Panc1 (cell line): ENCODE results near the gene PARD3.

Experiments
- POLR2AphosphoS5 ChIP-seq: IDR thresholded peaks from 2 replicates; pipeline ENCODE4 v1.6.1; 2012; ENCODE audit warnings: mild to moderate bottlenecking, low read depth, low read length, moderate library complexity
- SIN3A ChIP-seq: IDR thresholded peaks from 2 replicates; pipeline ENCODE4 v1.6.1; 2012; ENCODE audit warnings: low read depth, mild to moderate bottlenecking, low read length, moderate library complexity, borderline replicate concordance; ENCODE audit not compliant: insufficient read depth
- TF ChIP-seq, protein P1 (sequence below): fragments of 450-650 bp; IDR thresholded peaks from 2 replicates; pipeline ENCODE4 v1.5.1; 2017; ENCODE audit warnings: mild to moderate bottlenecking

DNA sequence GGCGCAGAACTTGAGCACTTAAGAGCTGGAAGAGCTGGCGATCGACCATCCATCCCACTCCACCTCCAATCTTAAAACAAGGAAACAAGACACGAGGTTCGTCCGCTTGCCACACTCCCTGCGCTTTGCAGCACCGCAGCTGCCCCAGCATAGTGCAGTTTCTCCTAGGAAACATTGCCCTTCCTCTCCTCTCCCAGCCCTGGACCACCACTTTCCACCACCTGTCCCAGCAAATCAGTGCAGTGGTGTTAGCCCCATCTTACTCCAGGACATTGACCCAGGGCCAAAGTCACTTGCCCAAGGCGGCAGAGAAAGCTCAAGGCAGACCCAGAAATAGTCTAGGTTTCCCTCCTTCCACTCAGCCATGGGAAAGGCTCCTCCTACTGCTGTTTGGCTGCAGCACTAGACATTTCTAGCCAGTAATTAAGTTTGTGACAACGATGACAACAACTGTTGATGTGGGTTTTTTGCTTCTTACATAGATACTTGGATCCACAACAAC, 1.5 kb upstream of the PARD3 start:
- TF ChIP-seq, protein P1, sequence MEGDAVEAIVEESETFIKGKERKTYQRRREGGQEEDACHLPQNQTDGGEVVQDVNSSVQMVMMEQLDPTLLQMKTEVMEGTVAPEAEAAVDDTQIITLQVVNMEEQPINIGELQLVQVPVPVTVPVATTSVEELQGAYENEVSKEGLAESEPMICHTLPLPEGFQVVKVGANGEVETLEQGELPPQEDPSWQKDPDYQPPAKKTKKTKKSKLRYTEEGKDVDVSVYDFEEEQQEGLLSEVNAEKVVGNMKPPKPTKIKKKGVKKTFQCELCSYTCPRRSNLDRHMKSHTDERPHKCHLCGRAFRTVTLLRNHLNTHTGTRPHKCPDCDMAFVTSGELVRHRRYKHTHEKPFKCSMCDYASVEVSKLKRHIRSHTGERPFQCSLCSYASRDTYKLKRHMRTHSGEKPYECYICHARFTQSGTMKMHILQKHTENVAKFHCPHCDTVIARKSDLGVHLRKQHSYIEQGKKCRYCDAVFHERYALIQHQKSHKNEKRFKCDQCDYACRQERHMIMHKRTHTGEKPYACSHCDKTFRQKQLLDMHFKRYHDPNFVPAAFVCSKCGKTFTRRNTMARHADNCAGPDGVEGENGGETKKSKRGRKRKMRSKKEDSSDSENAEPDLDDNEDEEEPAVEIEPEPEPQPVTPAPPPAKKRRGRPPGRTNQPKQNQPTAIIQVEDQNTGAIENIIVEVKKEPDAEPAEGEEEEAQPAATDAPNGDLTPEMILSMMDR = no peak
- TF ChIP-seq POLR2AphosphoS5 (no peak), SIN3A (no peak)
